ENCODE data around the gene APELA.
"Not testable (repeated sequence)": the region's sequence is repeated elsewhere in the genome, so short reads cannot be mapped to it uniquely, and the experiment has no call there.

APELA gene

DNA sequence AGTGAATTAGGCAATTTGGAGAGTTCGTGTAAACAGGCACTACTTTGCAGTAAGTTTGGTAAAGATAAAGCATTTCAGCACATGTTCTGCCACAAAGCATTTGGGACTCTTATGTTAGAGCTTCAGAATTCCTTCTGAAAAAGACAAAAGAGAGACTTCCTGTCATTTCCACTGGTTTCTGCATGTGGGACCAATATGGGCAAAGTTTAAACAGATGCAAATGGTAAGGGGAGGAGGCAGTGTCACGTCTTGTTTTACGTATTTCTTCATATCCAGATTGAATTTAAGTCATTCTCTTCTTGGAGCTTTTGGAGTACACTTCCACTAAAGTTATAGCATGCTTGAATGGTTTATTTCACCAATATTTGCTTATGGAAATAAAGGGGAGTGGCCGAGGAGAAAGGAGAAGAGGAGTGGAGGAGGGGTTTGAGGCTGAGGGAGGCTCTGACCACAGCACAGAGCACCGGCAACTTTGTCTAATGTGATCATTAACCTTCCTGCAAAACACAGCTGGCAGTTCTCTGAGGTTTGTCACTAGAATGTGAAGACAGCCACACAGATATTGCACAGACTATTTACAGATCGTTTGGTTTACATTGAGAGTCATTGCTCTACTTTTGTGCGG, at the start of gene APELA:
TSS of gene APELA (plus strand) at position 479 of the 625 bp plus-strand sequence. CDS start 154 bp downstream, outside the sequence.
- no peak for DNase-seq

GRCh38 chr4:164828955-164829354, 48.0 kb upstream of the APELA start:
- no peak for DNase-seq

DNA sequence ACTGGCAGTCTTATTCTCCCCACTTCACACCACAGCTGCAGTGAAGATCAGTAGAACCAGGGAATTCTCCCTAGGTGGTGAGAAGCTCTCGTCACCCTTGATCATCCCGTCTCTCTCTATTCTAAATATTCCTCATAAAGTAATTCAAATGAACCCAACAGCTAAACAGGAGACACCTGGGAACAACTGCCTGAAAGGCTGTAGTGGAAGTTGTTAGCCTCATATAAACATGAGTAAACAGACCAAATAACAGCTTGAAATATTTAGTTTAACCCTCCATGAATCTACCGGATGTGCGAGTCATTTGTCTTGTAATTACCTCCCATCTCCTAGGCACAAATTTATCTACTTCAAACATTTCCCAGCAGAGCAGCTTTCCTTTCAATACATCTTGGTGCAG, 30.4 kb upstream of the APELA start:
- DNase-seq = no peak

DNA sequence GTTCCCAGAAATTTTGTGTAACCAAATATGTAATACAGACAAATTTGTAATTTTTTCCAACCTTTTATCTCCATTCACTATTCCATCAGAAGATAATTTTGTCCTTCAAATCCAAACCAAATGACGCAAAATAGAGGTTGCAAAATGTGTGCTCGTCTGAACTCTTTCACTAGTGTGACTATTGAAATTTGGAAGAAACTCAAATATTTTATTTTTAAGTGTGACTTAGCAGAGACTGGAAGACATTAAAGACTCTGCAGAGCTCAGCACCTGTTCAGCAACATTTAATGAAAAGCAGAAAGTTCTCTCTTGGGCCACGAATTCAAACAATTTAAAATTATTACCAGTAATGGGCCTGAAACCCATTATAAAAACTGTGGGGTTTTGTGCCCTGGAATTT, 30.0 kb upstream of the APELA start:
- DNase-seq = no peak

DNA sequence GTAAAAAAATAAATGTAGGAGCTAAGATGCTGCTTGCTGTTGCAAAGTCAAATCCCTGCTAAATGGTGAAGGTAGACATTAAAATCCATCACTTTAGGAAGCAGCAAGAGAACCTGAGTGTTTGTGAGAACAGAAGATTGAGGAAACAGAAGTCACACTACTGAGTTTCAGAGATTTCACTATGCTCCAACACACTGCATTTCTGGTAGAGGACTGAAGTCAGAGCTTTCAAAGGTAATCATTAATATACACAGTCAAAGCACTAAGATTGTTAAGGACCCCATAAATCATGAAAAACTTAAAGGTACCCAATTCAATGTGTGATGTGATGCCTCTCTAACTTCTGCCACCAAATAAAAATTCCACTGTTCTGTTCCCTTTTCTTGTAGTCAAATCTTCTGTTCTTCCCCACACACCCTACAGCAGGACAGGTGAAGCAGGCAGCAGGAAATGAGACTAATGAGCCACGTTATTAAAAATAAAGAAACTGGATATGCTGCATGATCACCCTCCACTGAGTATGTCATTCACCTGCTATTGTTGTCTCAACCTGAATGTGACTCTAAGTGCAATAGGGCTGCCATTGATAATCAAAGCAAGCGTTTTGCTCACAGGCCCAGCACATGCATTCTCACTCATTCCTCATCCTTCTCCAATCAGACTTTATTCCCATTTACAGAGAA, 28.9 kb upstream of the APELA start:
- DNase-seq = no peak

DNA sequence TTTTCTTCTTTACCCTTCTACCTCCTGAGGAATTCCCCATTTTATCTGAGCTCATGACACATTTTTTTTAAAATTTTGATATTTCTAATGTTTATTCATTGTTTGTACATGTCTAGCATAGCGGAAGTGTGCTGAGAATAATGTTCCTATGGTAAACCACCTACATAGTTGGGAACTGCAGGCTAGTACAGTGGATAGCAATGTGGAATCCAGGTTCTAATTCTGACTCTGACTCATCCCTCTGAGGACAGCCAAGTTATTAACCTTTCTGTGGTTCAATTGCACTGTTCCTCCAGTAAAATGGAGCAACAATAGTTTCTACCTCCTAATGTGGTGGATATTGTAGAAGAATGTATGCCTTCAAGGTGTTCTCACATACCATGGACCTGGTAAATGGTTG, 20.6 kb upstream of the APELA start:
- DNase-seq = no peak

- DNase-seq = no peak
Observed at GRCh38 chr4:164866817-164867490, 10.0 kb upstream of the APELA start.

GRCh38 chr4:164871673-164872072, 5.3 kb upstream of the APELA start:
- DNase-seq = no peak

DNA sequence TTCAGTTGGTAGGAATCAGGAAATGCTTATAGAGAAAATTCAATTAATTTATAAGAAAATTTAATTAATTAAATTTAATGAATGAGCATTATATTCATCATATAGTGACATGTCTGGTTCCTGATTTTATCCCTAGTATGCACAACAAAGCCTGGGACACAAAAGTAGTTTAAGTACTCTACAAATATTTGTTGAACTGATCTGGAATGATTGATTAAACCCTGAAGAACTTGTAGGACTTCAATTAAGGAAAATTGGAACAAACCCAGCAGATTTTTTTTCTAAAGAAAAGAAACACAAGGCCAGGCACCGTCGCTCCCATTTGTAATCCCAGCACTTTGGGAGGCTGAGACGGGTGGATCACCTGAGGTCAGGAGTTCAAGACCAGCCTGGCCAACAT, 4.5 kb upstream of the APELA start:
- no peak for DNase-seq

GRCh38 chr4:164874789-164875188, 2.2 kb upstream of the APELA start:
- no peak for DNase-seq

DNA sequence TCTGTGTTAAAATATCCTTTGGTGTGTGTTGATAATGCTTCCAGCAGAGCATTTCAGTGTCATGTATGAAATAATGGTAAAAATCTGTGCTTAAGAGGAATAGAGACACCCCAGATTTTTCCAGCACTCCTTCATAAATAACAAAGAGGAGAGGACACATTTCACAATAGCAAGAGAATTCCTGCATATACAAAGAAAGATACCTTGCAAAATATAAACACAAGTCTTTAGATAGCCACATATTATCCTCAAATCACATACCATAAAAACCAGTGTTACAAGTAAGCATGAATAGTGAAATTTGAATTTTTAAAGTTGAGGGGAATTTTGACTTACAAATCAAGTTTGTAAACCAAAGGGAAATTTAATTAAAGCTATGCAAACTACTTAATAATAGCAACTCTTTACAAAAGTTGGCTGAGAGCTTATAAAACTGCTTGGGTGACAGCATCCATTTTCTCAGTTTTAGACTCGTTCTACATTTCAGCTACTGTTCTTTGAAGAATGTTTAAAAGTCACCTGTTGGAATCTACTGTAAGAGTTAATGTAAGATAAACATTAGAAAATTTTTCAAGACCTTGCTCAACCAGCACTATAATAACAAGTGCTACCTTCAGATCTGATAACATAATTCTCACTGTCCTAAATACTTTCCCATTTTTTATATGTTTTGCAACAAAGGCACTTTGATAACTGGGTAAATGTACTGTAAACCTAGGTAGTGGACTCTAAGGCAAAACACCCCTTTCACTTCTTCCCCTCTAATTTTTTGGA, 3.7 kb downstream of the APELA start:
- DNase-seq = no peak

DNA sequence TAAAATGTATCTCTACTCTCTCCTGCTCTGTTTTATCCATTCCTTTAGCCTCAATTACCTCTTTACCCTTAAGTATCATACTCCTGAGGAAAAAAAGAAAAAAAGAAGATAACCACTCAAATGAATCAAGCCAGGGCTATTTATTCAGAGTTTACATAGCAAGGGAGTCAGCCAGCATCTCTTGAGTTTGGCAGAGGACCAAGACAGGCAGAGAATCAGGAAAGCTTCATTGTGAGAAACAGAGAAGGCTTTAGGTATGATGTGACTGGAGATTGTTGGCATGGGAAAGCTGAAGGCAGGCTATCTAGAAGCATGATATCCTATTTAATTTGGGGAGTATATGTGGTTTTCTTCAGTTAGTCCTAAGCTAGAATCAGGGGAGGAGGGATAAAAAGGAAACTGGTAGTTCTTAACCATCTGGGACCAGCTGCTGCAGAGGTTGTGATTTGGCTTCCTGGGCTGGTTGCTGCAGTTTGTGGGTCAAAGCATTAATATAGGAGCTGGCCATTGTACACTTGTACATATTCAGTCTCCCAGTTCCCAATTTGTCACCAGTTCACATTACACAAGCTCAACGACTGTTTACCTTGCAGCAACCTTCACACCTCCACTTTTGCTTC, 11.2 kb downstream of the APELA start:
- DNase-seq = no peak

GRCh38 chr4:164890691-164891090, 13.7 kb downstream of the APELA start:
- no peak for DNase-seq

DNA sequence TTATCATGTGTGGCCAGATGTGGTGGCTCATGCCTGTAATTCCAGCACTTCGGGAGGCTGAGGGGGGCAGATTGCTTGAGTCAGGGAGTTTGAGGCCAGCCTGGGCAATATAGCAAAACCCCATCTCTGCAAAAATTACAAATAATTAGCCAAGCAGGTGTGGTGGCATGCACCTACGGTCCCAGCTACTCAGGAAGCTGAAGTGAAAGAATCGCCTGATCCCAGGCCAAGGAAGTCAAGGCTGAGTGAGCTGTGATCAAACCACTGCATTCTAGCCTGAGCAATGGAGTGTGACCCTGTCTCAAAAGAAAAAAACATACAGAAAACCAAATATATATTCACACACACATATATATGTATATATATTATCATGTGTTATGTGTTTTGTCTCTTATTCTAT, 15.0 kb downstream of the APELA start:
- DNase-seq = no peak

DNA sequence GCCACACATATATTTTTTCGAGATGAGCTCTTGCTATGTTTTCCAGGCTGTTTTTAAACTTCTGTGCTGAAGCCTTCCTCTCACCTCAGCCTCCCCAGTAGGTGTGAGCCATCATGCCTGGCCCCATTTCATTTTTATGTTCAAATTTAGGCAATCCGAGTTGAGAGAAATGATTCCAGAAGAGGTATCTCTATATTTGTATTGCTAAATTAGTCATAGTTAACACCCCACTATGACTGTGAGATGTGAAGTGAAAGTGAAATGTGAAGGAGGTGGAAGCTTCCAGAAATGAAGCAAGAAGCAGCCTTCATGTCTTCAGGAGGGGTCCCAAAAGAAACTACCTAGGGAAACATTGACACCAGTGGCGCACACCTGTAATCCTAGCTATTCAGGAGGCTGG, 17.7 kb downstream of the APELA start:
- no peak for DNase-seq

GRCh38 chr4:164902608-164903007, 25.6 kb downstream of the APELA start:
- DNase-seq = no peak

DNA sequence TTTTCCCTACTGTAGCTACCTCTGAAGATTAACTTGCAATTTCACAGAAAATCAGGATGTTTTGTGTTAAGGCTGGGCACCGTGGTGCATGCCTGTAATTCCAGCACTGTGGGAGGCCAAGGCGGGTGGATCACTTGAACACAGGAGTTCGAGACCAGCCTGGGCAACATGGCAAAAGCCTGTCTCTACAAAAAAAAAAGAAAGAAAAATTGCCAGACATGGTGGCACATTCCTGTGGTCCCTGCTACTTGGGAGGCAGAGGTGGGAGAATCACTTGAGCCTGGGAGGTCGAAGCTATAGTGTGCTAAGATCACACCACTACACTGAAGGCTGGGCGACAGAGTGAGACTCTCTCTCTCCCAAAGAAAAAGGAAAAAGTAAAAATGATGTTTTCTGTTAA, 27.4 kb downstream of the APELA start:
- DNase-seq = no peak

DNA sequence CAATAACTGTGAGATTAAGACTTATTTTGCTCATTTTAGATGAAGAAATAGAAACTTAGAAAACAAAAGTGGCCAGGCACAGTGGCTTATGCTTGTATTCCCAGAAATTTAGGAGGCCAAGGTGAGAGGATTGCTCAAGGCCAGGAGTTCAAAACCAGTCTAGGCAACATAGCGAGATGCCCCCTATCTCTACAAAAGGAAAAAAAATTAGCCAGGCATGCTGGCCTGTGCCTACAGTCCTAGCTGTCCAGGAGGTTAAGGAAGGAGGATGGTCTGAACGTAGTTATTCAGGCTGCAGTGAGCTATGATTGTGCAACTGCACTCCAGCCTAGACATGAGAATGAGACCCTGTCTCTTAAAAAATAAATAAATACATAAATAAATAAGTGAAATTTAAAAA, 28.0 kb downstream of the APELA start:
- no peak for DNase-seq

DNA sequence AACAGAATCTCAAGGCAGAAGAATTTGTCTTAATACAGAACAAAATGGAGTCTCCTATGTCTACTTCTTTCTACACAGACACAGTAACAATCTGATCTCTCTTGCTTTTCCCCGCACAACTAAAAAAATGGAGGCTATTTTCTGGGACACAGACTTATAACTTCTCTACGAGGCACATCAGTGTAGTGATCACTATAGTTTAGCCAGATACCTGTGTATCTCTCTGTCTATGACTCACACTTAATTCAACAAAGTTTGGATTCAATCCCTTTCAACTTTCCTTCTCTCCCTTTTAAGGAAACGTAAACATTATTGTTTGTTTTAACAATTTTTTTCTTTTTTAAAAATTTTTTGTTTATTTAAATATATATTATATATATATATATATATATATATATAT, 29.4 kb downstream of the APELA start:
- no peak for DNase-seq

DNA sequence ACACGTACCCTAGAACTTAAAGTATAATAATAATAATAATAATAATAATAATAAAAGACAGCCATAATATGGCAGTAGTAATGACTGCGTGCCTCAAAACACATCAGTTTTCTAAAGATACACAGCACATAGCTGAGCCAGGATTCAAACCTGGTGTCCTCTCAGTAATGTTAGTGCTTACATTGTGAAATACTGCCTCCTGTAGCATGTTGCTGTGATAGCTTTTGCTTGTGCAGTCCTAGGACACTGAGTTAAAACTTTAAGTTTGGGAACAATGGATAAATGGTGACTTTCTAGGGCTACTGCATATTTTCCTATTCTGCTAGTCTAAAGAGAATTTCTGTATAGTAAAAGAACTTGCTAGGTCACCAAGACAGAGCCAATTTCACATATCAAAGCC, 36.5 kb downstream of the APELA start:
- DNase-seq = not testable (repeated sequence)

DNA sequence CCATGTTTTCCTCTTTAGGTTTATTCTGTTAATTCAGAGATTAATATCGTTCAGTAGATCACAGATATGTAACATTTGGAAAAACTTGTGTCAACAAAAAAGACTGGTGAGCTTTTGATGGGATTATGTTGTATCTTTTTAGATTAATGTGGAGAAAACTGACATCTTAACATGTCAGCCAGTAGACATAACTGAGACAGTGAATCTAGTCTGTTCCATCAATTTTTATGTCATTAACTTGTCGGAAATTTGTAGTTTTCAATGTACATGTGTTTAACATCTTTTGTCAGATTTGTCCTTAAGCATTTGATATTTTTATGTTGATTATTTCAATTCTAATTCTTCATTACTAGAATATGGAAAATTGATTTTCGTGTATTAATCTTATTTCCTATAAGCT, 42.0 kb downstream of the APELA start:
- no peak for DNase-seq

GRCh38 chr4:164924670-164925238, 47.8 kb downstream of the APELA start:
- DNase-seq = no peak

DNA sequence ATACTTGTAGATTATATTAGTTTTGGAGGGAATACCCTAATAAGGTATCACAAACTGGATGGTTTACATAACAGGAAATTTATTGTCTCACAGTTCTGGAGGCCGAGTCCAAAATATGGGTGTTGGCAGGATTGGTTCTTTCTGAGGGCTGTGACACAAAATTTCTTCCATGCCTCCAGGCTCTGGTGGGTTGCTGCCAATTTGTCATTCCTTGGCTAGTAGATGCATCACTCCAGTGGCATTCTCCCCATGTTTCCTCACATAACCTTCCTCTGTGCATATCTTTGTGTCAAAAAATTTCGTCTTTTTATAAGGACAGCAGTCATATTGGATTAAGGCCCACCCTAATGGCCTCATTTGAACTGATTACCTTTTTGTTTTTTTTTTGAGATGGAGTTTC, 49.3 kb downstream of the APELA start:
- no peak for DNase-seq

Data from NCI-H446 (cell line).